ENCODE data around the gene MRPL33.

- no peak for TF ChIP-seq USF1 (IDR thresholded peaks at IDR 0.05; ENCODE audit: borderline replicate concordance, low read depth)
- TF ChIP-seq CTCF (IDR thresholded peaks at IDR 0.05) = no peak
- no peak for TF ChIP-seq EP300 (IDR thresholded peaks at IDR 0.05; ENCODE audit: borderline replicate concordance in 1 of 2, low read depth in 1 of 2, low read length in 1 of 2)
- TF ChIP-seq FOXJ3 (CRISPR knock-in tag; IDR thresholded peaks at IDR 0.05) = no peak
- no peak for TF ChIP-seq GABPA (IDR thresholded peaks at IDR 0.05; ENCODE audit: low read depth)
- TF ChIP-seq IRF3 (IDR thresholded peaks at IDR 0.05; ENCODE audit: low read depth, low read length) = no peak
These were observed 43.2 kb upstream of the MRPL33 start for GRCh38 chr2:27728081-27728858.

Measured in SK-N-SH (cell line).